KMS-11 (cell line): ENCODE results near the gene ERMP1.
A peak's percentile ranks its signal among the peaks of the same experiment; 100 is the strongest.

Source experiments
- H2AFZ ChIP-seq: fragments of 200-600 bp; sonication (generic); 2 replicates; pipeline ENCODE4 v1.6.1; 2016; ENCODE audit warnings: antibody characterized with exemption, mixed run types, low read depth
- H3K27ac ChIP-seq: fragments of 200-600 bp; sonication (generic); 2 replicates; pipeline ENCODE4 v1.6.1; 2016; ENCODE audit warnings: mild to moderate bottlenecking, mixed run types
- H3K27me3 ChIP-seq: fragments of 200-600 bp; sonication (generic); 2 replicates; pipeline ENCODE4 v1.6.1; 2017; ENCODE audit warnings: mild to moderate bottlenecking, low read depth, mixed run types, moderate library complexity; ENCODE audit not compliant: insufficient read depth
- H3K36me3 ChIP-seq: fragments of 200-600 bp; sonication (generic); 2 replicates; pipeline ENCODE4 v1.6.1; 2017; ENCODE audit warnings: mild to moderate bottlenecking, mixed run types; ENCODE audit not compliant: insufficient read depth
- H3K4me1 ChIP-seq: fragments of 200-600 bp; sonication (generic); 2 replicates; pipeline ENCODE4 v1.6.1; 2016; ENCODE audit warnings: mild to moderate bottlenecking, low read depth, mixed run types; ENCODE audit not compliant: poor library complexity, severe bottlenecking
- H3K4me2 ChIP-seq: fragments of 200-600 bp; sonication (generic); 2 replicates; pipeline ENCODE4 v1.7.0; 2016; ENCODE audit warnings: mild to moderate bottlenecking, mixed run types
- H3K4me3 ChIP-seq: fragments of 200-600 bp; sonication (generic); IDR thresholded peaks from 2 replicates; pipeline ENCODE4 v1.6.1; 2017; ENCODE audit warnings: low read depth, low read length, mixed read lengths; ENCODE audit not compliant: insufficient read depth
- H3K79me2 ChIP-seq: fragments of 200-600 bp; sonication (generic); 2 replicates; pipeline ENCODE4 v1.6.1; 2016; ENCODE audit warnings: low read depth, mixed run types; ENCODE audit not compliant: insufficient read depth
- H3K9ac ChIP-seq: fragments of 200-600 bp; sonication (generic); 2 replicates; pipeline ENCODE4 v1.6.1; 2016; ENCODE audit warnings: mild to moderate bottlenecking, mixed run types
- H4K20me1 ChIP-seq: fragments of 200-600 bp; sonication (generic); 2 replicates; pipeline ENCODE4 v1.6.1; 2016; ENCODE audit warnings: mild to moderate bottlenecking, mixed run types; ENCODE audit not compliant: insufficient read depth
- CTCF ChIP-seq: fragments of 200-600 bp; sonication (generic); conservative IDR thresholded peaks from 2 replicates; pipeline ENCODE4 v1.6.1; 2017; ENCODE audit warnings: low read depth, mild to moderate bottlenecking, antibody characterized with exemption, low read length, moderate library complexity, mixed read lengths

ERMP1 gene

GRCh38 chr9:5838884-5839571 lies 6.1 kb upstream of the ERMP1 start:
- TF ChIP-seq CTCF: no peak
- Histone ChIP-seq H3K27me3 (no peaks in the 10 kb centered on the region), H3K9ac (peak overlapping the region; percentile 33; the same call in 1 of the 2 replicates), H3K36me3 (no peaks in the 10 kb centered on the region), H3K4me2 (peak overlapping the region; percentile 44; the same call in 1 of the 2 replicates), H3K79me2 (no peaks in the 10 kb centered on the region), H2AFZ (peak overlapping the region; percentile 20; the same call in 1 of the 2 replicates), H3K27ac (peak overlapping the region; percentile 52; the same call in 1 of the 2 replicates), H4K20me1 (no peaks in the 10 kb centered on the region), H3K4me1 (peaks cover 59% of the 10 kb centered on the region), H3K4me3 (no peak overlapping the region)

- Histone ChIP-seq H3K27ac (no peak overlapping the region), H4K20me1 (0 out of 2 replicates have a peak, but pooled peaks cover 3% of the 10 kb centered on the region), H3K4me3 (no peak overlapping the region), H3K27me3 (no peaks in the 10 kb centered on the region), H3K79me2 (peaks cover 17% of the 10 kb centered on the region), H3K4me1 (peaks cover 48% of the 10 kb centered on the region), H3K9ac (no peak overlapping the region), H3K4me2 (no peak overlapping the region), H2AFZ (no peak overlapping the region), H3K36me3 (no peaks in the 10 kb centered on the region)
- no peak for TF ChIP-seq CTCF
These were observed 2.9 kb upstream of the ERMP1 start for GRCh38 chr9:5835808-5836207.

GRCh38 chr9:5834214-5834613 lies 1.3 kb upstream of the ERMP1 start:
- no peak for TF ChIP-seq CTCF
- no peaks in the 10 kb centered on the region for H3K27me3 ChIP-seq
- peaks cover 30% of the 10 kb centered on the region for H3K79me2 ChIP-seq
- no peak overlapping the region for H2AFZ ChIP-seq
- H3K4me1 ChIP-seq: peaks cover 36% of the 10 kb centered on the region
- H3K9ac ChIP-seq: no peak overlapping the region
- no peak overlapping the region for H3K27ac ChIP-seq
- H3K4me3 ChIP-seq: no peak overlapping the region
- 0 out of 2 replicates have a peak, but pooled peaks cover 3% of the 10 kb centered on the region for H4K20me1 ChIP-seq
- peak overlapping the region; percentile 9; the same call in 1 of the 2 replicates for H3K4me2 ChIP-seq
- H3K36me3 ChIP-seq: no peaks in the 10 kb centered on the region

GRCh38 chr9:5832071-5832537 lies 813 bp downstream of the ERMP1 start:
- TF ChIP-seq CTCF: no peak
- Histone ChIP-seq H3K79me2 (peaks cover 30% of the 10 kb centered on the region), H4K20me1 (0 out of 2 replicates have a peak, but pooled peaks cover 3% of the 10 kb centered on the region), H3K4me1 (peaks cover 26% of the 10 kb centered on the region), H3K27me3 (no peaks in the 10 kb centered on the region), H3K9ac (peak overlapping the region; percentile 75), H2AFZ (peak overlapping the region; percentile 55), H3K27ac (peak overlapping the region; percentile 69), H3K4me2 (peak overlapping the region; percentile 84), H3K36me3 (no peaks in the 10 kb centered on the region), H3K4me3 (no peak overlapping the region)
